Rectal smooth muscle tissue (tissue), 1 donor: ENCODE results near the gene ITSN1.
A peak's percentile ranks its signal among the peaks of the same experiment; 100 is the strongest.
"Not testable (repeated sequence)": the region's sequence is repeated elsewhere in the genome, so short reads cannot be mapped to it uniquely, and the experiment has no call there.

ENCODE experiments used
- H3K27ac ChIP-seq: one replicate; pipeline ENCODE4 v1.7.0; 2013; ENCODE audit warnings: low read depth, low read length, inconsistent platforms
- H3K27me3 ChIP-seq: one replicate; pipeline ENCODE4 v1.7.0; 2013; ENCODE audit warnings: low read length; ENCODE audit not compliant: control insufficient read depth, insufficient read depth
- H3K36me3 ChIP-seq: one replicate; pipeline ENCODE4 v1.7.0; 2013; ENCODE audit warnings: low read length; ENCODE audit not compliant: control insufficient read depth, insufficient read depth
- H3K4me1 ChIP-seq: one replicate; pipeline ENCODE4 v1.7.0; 2013; ENCODE audit warnings: low read length; ENCODE audit not compliant: control insufficient read depth, insufficient read depth
- H3K4me3 ChIP-seq: one replicate; pipeline ENCODE4 v1.7.0; 2013; ENCODE audit warnings: low read length
- H3K9ac ChIP-seq: one replicate; pipeline ENCODE4 v1.7.0; 2013; ENCODE audit warnings: low read length

Gene ITSN1

DNA sequence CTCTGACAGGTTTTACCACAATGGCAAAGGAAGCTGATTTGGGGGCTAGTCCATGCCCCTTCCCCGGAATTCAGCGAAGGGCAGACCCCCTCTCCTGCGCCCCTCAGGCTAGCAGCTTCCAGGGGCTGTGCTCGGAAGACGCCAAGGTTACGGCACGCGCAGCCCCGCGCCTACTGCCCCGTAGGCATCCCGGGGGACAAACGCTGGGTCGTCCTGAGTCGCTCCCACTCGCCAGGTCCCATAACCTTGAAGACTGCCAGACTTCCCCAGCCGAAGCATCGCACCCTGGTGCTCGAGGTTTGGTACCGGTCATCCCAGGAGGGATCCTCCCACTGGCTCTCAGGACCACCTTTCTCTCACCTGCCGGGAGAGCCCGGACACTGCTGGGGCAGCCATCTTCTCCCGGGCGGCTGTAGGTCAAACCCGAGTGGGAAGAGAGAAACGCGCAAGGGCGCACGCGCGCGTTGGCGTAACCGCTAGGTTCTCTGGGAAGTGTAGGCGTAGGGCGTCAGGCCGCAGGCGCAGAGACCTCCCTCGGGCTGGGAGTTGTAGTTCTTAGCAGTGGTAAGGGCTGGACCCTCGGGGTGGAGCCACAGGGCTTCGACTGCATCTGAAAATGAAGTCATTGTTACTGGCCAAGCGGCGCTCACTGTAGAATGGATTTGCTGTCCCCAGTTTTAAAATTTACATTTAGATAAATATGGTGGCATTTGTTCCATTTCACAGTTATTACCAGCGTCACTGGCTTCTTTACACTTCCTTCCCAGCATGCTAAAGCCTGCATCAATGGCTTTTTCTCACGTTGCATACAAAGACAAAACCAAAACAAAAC is 273.3 kb downstream of the ITSN1 start, which contains the start of gene ATP5PO:
TSS of gene ATP5PO (minus strand) at position 437 of the 832 bp plus-strand sequence. CDS start at position 396, 41 bp downstream.
- Histone ChIP-seq H3K9ac (peak within 1 kb of the TSS; percentile 97), H3K4me1 (peaks cover 9% of the 10 kb centered on the region), H3K27ac (peak within 1 kb of the TSS; percentile 91), H3K36me3 (peaks cover 2% of the 10 kb centered on the region), H3K27me3 (no peaks in the 10 kb centered on the region), H3K4me3 (peak within 1 kb of the TSS; percentile 99)

DNA sequence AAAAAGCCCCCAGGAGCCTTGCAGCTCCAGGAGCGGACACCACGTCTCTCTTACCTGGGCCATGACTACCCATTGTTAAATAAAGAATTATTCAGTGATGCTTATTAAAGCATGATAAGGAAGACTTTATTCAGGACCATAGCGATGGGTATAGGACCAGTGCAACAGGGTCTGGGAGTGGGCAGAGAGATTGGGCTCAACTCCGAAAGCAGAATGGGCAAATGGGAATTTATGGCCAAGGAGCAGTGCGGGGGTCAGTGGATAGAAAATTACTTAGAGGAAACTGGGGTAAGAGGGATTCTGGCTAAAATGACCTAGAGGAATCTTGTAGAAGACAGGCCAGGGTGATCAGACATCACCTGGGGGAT is 273.9 kb downstream of the ITSN1 start:
- peak overlapping the region; percentile 99 for H3K4me3 ChIP-seq
- H3K9ac ChIP-seq: no peak overlapping the region
- no peaks in the 10 kb centered on the region for H3K27me3 ChIP-seq
- peak overlapping the region; percentile 63 for H3K27ac ChIP-seq
- peaks cover 9% of the 10 kb centered on the region for H3K4me1 ChIP-seq
- H3K36me3 ChIP-seq: peaks cover 2% of the 10 kb centered on the region

DNA sequence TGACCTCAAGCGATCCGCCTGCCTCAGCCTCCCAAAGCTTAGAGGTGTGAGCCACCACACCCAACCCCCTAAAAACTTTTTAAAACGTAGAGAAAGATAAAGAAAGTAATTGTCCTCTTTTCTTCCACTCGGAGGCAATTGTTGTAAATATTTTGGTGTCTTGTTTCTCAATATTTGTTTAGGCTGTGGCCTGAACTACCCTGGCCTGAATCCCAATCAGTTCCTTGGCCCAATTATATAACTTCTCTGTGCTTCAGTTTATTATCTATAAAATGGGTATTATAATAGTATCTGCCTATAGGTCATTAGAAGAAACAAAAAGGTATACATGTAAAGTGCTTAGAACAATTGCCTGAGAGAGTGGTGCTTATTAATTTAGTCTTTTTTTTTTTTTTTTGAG is 275.1 kb downstream of the ITSN1 start:
- Histone ChIP-seq H3K27ac (no peak overlapping the region), H3K4me1 (peaks cover 9% of the 10 kb centered on the region), H3K9ac (no peak overlapping the region), H3K27me3 (no peaks in the 10 kb centered on the region), H3K36me3 (no peaks in the 10 kb centered on the region), H3K4me3 (no peak overlapping the region)

DNA sequence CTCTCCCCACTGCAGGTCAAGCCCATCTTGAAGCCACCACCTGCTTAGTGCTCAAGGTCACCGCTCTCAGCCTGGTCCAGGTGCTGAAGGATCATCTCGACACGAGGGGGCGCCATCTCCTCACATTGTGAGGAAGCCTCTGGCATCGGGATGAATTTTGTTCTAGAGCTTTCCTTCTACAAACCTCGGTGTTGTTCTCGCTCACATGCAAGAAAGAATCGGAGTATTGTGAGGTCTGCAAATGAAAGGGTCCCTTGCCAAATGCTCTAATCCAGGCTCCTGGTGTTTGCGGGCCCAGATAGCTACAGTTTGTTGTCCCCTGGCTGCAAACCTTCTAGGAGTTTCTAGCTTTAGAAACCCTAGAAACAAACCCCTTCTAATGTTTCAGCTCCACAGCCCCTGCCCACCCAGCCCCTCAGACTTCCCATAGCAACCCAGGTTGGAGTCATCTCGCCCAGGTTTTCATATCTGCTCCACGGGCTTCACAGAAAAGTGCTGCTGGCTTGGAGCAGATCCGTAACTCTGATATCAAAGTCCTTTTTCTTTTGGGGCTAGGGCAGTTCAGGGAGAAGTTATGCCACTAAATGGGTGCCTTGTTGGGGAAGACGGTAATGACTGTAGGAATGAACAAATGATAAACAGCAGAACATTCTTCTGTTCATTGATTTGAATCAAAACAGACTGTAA is 281.9 kb downstream of the ITSN1 start:
- no peaks in the 10 kb centered on the region for H3K27me3 ChIP-seq
- peak overlapping the region; percentile 71 for H3K27ac ChIP-seq
- H3K4me3 ChIP-seq: peak overlapping the region; percentile 25
- peaks cover 7% of the 10 kb centered on the region for H3K4me1 ChIP-seq
- no peak overlapping the region for H3K9ac ChIP-seq
- no peaks in the 10 kb centered on the region for H3K36me3 ChIP-seq

DNA sequence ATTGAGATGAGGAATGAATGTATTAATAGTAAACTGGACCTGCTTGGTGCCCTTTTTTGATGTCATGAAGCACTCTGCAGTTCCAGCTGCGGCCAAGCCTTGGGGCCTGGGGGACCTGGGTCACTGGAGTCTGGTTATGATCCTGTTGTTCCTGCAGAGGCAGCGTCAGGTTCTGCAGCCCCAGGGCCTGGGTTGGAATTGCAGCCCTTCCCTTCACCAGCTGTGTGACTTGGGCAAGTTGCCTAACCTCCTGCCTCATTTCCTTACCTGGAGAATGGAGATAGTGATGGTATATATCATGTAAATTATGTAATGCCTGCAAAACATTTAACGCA is 282.4 kb downstream of the ITSN1 start:
- Histone ChIP-seq H3K36me3 (no peaks in the 10 kb centered on the region), H3K27me3 (no peaks in the 10 kb centered on the region), H3K9ac (no peak overlapping the region), H3K4me3 (no peak overlapping the region), H3K27ac (peak overlapping the region; percentile 71), H3K4me1 (peaks cover 7% of the 10 kb centered on the region)

DNA sequence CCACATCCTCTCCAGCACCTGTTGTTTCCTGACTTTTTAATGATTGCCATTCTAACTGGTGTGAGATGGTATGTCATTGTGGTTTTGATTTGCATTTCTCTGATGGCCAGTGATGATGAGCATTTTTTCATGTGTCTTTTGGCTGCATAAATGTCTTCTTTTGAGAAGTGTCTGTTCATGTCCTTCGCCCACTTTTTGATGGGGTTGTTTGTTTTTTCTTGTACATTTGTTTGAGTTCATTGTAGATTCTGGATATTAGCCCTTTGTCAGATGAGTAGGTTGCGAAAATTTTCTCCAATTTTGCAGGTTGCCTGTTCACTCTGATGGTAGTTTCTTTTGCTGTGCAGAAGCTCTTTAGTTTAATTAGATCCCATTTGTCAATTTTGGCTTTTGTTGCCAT is 283.9 kb downstream of the ITSN1 start:
- not testable (repeated sequence) for H3K4me3 ChIP-seq, H3K9ac ChIP-seq, H3K27ac ChIP-seq, H3K36me3 ChIP-seq, H3K4me1 ChIP-seq, H3K27me3 ChIP-seq

DNA sequence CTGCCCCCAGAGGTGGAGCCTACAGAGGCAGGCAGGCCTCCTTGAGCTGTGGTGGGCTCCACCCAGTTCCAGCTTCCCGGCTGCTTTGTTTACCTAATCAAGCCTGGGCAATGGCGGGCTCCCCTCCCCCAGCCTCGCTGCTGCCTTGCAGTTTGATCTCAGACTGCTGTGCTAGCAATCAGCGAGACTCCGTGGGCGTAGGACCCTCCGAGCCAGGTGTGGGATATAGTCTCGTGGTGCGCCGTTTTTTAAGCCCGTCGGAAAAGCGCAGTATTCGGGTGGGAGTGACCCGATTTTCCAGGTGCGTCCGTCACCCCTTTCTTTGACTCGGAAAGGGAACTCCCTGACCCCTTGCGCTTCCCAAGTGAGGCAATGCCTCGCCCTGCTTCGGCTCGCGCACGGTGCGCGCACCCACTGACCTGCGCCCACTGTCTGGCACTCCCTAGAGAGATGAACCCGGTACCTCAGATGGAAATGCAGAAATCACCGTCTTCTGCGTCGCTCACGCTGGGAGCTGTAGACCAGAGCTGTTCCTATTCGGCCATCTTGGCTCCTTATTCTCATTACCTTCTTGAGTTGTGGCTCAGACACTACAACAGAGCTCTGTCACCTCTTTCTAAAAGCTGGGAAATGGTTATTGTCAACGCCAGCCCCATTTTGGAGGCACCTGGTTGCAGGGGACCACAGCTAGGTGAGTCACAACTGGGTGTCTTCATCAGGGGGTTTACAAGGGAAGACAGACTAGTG is 288.9 kb downstream of the ITSN1 start:
- Histone ChIP-seq H3K4me3 (peak overlapping the region; percentile 35), H3K27ac (peak overlapping the region; percentile 7)
- not testable (repeated sequence) for H3K27me3 ChIP-seq, H3K4me1 ChIP-seq, H3K9ac ChIP-seq, H3K36me3 ChIP-seq

DNA sequence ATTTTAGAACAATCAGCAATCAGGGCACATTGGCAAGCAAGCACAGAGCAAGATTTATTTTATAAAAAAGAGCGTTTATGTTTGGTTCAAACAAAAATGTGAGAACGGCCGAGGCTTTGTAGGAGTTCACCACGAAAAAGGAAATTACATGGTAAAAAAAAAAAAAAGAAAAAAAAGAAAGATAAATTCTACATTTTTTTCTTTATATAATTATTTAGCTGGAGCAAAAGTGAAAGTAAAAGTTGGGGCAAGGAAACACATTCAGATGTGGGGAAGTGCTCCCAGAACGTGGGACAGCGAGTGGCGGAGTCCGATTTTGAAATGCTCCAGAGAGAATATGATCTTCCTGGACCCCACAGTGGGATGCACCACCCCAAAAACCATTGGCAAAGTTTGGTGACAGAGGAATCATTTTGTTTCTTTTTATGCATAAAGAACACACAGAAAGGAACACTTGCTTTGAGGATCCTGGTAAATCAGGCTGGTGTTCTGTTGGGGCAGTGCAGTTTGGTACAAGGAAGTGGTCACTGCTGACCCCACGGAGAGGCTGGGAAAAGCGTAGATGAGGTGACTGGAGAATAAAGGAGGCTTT is 289.6 kb downstream of the ITSN1 start:
- Histone ChIP-seq H3K27ac (peak overlapping the region; percentile 62), H3K27me3 (no peaks in the 10 kb centered on the region), H3K36me3 (no peaks in the 10 kb centered on the region), H3K4me1 (peaks cover 5% of the 10 kb centered on the region), H3K4me3 (peak overlapping the region; percentile 80), H3K9ac (peak overlapping the region; percentile 38)

DNA sequence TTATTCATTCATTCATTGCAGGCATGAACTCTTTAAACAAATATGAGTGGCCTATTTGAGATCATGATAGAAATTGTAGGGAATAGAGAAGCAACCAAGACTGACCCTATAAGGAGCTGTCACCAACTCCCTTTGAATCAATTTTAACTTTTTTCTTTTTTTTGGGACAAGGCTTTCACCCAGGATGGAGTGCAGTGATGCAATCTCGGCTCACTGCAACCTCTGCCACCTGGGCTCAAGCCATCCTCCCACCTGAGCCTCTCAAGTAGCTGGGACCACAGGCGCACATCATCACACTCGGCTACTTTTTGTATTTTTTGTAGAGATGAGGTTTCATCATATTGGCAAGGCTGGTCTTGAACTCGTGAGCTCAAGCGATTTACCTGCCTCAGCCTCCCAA is 290.4 kb downstream of the ITSN1 start:
- Histone ChIP-seq H3K36me3 (no peaks in the 10 kb centered on the region), H3K27ac (no peak overlapping the region), H3K4me1 (peaks cover 5% of the 10 kb centered on the region), H3K4me3 (peak overlapping the region; percentile 80), H3K27me3 (no peaks in the 10 kb centered on the region), H3K9ac (no peak overlapping the region)

DNA sequence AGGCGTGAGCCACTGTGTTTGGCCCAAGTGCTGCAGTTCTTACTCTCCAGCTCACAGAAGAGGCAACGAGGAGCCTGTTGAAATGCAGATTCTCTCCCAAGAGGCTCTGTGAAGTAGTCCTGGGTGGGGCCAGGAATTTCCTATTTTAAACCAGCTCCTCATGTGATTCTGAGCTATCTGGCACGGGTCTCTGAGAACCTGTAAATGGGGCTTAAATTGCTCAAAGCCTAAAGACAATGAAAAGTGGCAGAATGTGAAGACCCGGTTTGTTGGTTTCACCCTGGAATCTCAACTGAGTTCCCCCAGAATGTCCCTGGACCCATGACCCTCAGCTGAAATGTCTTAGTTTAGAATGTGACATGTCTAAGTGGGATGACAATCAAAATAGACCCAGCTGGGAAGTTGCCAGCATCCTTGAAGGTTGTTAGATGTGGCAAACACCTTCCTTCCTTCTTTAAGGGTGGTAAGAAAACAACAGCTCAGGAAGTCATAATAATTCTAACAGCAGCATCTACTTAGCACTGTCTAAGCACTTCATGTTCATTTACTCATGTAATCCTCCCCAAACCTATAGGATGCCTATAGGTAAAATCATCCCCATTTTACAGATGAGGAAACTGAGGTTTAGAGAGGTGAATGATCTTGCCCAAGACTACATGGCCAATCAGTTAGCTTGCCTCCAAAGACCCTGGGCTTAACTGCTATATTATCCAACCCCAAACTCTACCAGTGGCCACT is 294.2 kb downstream of the ITSN1 start:
- H3K4me3 ChIP-seq: no peak overlapping the region

DNA sequence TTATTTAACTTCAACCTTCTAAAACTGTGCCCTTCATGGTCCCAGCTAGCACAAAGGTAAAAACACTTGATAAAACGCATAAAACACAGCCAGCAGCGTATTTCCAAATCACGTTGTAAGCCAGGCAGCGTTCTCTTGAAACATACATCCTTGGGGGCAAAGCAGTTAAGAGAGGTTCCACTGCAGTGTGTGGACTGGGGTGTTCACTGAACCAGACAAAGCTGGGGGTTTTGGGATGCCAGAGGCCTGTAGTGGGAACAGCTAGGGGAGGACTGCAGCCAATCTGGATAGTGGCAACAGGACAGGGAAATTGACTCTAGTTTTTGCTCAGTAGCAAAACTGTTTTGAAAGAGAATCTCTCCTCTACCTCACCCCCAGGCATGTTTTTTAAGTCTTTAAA is 294.8 kb downstream of the ITSN1 start:
- Histone ChIP-seq H3K9ac (no peak overlapping the region), H3K4me3 (no peak overlapping the region), H3K4me1 (peaks cover 22% of the 10 kb centered on the region), H3K27me3 (no peaks in the 10 kb centered on the region), H3K36me3 (no peaks in the 10 kb centered on the region), H3K27ac (no peak overlapping the region)

More for the DNA sequence above, 294.2 kb downstream of the ITSN1 start:
- no peaks in the 10 kb centered on the region for H3K36me3 ChIP-seq
- peaks cover 22% of the 10 kb centered on the region for H3K4me1 ChIP-seq
- H3K9ac ChIP-seq: no peak overlapping the region
- no peaks in the 10 kb centered on the region for H3K27me3 ChIP-seq
- H3K27ac ChIP-seq: no peak overlapping the region
